Islet of Langerhans (tissue), 1 donor: ENCODE results near the gene HMG20B.
A peak's percentile ranks its signal among the peaks of the same experiment; 100 is the strongest.
"Not testable (repeated sequence)": the region's sequence is repeated elsewhere in the genome, so short reads cannot be mapped to it uniquely, and the experiment has no call there.

Experiments used
- FAIRE-seq: peaks from one replicate; lab custom pipeline; 2011; peaks lifted over from hg19 to GRCh38; lab: Jason Lieb, UNC

Gene HMG20B

DNA sequence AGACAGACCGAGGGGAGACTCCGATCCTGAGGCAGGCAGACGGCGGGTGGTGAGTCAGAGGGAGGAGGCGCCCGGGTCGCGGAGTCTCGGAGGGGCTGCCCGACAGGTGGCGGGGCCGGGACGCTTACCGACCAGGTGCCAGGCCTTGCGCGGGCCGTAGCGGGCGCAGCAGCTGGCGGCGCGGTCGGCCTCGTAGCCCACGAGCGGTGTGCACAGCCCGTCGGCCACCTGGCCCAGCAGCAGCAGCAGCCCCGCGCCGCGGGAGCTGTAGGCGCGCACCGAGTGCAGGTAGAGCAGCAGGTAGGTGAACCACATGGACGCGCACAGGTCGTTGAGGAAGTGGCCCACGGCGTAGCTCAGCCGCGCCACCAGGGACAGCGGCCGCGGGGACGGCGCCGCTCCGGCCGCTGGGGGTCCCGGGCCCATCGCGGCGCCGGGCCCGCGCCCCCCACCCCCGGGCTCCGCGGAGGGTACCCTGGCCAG, 15.7 kb upstream of the HMG20B start:
- no peak for FAIRE-seq

DNA sequence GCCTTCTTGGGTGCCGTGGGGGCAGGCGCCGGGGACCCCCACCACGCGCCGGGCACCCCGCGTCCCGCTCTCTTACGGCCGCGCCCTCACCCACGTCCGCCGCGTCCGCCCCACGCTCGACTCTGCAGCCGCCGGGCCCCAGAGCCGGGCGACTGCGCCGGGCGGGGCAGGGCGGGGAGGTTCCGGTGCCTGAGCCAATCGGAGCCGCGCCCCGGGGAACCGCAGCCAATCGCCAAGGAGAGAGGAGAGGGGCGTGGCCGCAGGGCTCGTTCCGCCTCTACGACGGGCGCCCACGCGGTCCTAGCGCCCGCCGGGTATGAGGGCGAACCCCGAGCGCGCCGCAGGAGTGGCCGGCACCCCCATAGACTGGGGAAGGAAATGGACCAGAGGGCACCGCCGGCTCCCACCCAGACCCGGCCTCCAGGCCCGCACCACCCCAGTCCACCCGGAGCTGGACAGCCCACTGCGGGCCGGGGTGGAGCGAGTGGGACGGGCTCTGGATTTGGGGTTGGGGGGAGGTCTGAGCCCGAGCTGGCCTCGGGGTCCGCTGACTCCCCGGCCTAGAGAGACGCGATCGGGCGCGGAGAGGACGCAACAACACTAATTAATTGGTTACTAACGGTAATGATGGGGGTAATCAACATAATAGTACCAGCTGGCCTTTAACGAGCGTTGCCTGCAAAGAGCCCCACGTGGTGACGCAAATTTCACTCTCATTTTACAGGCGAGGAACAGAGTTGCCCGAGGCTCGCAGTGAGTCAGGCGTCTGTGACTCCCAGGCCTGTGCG, 15.1 kb upstream of the HMG20B start, which contains the start of gene MFSD12:
Gene MFSD12, minus strand, starts transcription at position 126 of the 788 bp plus-strand sequence. CDS start 183 bp downstream, outside the sequence.
- no peak for FAIRE-seq

DNA sequence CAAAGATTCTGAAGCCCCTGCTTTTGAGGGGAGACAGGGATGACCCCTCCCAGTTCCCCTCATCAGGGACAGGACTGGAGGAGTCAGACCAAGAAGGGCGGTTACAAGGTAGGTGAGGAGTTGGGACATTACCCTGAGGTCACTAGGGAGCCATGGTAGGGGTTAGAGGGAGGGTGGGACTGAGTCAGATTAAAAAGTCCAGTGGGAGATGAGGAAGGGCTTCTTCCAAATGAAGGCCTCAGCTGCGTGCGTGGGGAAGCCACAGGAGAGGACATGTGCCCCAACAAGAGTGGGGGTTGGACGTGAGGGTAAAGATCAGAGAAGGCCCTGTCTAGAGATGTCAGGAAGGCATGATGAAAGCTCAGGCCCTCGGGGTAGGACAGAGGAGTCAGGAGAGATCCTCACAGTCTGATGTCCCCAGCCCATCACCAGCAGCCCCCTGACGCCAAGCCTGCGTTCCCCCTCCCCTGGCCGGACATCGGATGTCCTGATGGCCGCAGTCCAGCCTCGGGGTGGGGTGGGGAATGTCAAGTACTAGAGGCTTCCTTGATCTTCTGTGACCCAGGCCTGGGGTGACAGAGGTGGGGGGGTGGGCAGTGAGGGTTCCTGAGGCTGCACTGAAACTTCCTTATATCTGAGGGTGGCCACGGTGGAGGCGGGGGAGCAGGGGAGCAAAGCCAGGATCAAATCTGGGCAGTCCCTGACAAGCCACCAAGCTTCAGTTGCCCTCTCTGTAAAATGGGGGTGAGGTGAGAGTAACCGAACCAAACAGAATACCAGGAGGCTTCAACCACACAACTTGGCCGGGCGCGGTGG, 8.8 kb upstream of the HMG20B start:
- no peak for FAIRE-seq

DNA sequence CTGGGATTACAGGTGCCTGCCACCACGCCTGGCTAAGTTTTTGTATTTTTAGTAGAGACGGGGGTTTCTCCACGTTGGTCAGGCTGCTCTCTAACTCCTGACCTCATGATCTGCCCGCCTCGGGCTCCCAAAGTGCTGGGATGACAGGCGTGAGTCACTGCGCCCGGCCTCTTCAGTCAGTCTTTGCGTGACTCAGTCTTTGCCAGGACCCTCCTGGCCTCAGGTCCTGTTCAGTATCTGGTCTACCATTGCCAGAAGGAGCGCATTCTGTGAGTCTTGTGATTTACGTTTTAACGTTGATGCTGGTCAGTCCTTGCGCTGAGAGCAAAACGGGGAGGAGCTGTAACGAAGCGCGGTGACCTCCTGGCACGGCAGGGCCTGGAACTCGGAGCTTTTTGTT, 7.6 kb upstream of the HMG20B start:
- no peak for FAIRE-seq

DNA sequence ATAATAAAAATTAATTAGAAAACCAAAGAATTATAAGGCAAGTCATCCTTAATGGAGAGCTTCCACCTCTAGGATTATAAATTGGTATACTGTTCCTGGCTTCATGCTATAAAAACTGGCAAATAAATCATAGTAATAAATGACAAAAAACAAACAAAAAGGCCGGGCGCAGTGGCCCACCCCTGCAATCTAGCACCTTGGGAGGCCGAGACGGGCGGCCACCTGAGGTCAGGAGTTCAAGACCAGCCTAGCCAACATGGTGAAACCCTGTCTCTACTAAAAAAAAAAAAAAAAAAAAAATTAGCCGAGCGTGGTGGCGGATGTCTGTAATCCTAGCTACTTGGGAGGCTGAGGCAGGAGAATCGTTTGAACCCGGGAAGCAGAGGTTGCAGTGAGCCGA, 2.7 kb upstream of the HMG20B start:
- not testable (repeated sequence) for FAIRE-seq

DNA sequence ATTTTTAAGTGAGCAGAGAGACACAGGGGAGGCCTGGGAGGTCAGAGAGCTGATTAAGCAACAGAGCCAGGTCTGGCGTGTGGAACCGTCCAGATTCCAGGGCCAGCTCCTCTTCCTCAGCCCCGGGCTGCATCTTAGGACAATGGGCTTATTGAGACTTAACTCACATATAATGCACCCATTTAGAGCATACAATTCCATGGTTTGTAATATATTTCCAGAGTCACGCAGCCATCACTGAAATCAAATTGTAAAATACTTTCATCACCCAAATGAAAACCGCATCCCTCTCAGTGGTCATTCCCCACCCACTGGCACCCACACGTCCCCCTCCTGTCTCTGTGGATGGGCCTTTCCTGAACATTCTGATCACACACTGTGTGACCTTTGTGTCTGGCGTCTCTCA, 2.1 kb upstream of the HMG20B start:
- no peak for FAIRE-seq

DNA sequence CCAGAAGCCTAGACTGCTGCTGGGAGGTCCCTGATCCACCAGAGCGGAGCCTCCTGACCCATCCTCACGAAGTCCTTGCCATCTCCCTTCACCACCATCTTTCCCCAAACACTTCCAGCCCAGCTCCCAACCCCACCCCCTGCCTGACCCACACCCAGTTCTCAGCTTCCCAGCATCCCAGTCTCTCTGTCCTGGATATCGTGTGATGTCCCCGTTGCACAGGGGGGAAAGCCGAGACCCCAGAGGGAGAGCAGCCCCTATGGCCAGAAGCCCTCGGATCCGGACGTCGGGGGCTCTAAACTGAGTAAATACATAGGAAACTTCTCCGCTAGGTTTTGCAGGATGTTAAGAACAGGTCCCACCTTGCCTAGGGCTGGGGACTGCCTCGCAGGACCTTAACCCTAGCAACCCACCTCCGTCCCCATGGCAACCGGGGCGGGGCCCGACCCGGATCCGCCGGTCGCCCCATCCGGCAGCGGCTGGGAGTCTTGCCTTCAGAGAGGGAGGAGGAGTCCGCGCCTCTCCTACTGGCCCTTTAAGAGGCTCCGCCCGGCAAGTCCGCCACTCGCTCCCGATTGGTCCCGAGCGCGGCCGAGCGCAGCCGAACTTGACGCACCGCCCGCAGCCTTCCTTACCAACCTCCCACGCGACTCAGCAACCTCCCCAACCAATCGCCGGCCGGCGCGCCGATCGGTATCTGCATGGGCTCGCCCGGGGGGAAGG, 451 bp upstream of the HMG20B start:
- FAIRE-seq: peak; percentile 55

DNA sequence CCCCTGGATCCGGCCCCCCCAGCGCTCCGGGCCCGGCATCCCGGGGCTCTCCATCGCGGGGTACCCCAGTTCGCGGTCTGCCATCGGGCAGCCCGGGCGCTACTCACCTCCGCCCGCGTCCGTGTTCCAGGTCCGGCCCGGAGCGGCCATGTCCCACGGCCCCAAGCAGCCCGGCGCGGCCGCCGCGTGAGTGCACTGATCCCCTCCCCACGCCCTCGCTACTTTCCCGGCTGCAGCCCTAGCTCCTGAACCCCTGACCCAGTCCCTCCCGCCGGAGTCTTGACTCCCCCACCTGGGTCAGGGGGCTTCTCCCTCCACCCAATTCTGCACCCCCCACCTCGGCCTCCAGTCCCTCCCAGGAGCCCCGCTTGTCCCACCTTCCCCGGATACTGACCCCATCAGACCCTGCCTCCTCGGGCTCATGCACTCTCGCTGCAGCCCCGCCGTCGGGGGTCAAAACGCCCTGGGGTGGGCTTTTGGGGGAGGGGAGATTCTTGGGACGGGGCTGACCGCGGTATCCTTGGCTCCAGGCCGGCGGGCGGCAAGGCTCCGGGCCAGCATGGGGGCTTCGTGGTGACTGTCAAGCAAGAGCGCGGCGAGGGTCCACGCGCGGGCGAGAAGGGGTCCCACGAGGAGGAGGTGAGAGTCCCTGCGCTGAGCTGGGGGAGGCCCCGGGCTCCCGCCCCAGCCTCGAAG, 566 bp downstream of the HMG20B start:
- FAIRE-seq: no peak

DNA sequence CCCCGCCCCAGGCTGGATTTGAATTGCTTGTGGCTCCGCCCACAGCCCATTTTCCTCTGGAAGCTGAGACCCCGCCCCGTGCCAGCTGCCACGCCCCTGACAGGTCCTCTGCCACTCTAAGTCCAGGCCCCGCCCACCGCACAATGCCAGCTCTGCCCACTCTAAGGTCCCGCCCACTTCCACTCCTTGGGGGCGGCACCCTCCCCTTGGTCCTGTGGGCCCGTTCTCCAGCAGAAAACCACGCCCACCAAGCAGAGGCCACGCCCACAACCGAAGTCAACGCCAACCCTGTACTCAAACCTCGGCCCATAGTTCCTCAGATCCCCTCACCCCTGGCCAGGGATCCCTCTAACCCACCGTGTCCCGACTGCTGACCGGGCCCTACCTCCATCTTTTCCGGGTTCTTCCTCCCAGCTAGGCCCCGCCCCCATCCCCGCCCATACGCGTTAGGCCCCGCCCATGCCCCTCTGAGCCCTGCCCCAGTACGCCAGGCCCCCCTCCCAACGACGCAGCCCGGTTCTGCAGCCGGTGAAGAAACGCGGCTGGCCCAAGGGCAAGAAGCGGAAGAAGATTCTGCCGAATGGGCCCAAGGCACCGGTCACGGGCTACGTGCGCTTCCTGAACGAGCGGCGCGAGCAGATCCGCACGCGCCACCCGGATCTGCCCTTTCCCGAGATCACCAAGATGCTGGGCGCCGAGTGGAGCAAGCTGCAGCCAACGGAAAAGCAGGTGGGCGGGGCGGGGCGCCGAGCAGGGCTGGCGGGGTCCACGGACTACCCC, 1.3 kb downstream of the HMG20B start:
- FAIRE-seq: no peak

DNA sequence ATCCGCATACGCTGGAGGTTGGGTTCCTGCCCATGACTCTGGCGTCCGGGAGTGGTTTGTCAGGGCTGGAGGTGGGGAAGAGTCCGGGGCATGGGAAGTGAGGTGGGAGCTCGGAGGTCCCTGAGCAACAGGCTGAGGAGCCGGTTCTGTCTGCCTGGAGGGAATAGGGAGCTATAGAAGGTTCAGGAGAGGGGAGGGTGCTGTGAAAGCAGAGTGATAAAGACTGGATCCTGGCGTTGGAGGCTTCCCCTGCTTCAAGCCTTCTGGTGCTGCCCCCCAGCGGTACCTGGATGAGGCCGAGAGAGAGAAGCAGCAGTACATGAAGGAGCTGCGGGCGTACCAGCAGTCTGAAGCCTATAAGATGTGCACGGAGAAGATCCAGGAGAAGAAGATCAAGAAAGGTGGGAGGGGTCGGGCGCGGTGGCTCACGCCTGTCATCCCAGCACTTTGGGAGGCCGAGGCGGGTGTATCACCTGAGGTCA, 2.6 kb downstream of the HMG20B start:
- no peak for FAIRE-seq

DNA sequence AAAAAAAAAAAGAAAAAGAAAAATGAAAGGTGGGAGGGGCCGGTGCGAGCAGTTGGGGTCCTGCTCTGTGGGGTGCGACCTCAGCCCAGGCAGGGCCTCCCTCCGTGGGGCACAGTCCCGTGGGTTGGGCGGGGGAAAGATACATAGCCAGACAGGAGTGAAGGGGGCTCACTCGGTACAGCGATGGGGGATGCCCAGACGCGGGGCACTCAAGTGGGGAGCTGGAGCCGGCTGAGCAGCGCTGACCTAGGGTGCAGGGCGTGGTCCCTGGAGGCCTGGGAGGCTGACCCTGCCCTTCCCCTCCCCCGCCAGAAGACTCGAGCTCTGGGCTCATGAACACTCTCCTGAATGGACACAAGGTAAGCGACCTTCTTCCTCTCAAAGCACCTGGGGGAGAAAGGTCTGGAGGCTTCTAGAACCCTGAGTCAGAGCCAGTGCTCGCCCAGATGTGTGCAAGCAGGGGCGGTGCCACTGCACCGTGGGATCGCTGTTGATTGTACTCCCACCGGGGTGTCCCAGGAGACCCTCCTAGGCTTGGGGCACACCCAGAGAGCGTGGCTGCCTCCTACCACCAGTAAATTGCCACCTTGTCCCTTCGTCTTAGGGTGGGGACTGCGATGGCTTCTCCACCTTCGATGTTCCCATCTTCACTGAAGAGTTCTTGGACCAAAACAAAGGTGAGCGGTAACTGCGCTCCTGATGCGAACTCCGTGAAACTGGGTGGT, 3.4 kb downstream of the HMG20B start:
- FAIRE-seq: no peak

DNA sequence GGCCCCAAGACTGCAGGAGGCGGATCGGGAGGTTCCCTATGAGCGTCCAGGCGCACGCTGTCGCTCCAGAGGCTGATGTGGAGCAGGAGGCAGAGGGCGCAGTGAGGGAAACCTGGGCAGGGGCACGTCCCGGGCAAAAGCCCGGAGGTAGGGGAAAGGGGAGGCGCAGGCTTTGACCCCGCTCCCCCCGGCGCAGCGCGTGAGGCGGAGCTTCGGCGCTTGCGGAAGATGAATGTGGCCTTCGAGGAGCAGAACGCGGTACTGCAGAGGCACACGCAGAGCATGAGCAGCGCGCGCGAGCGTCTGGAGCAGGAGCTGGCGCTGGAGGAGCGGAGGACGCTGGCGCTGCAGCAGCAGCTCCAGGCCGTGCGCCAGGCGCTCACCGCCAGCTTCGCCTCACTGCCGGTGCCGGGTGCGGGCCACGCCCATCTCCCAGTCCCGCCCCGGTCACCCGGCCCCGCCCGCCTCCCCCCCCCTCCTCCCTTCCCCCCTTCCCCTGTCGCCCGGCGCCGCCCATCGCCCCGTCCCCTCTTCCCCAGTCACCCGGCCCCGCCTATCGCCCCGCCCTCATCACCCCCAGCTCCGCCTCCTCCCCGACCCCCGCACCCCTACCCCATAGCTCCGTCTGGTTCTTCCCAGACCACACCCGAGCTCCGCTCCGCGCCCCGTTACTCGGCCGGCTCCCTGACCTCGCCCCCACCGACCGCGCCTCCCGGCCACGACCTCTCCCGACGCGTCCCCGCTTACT, 4.1 kb downstream of the HMG20B start:
- FAIRE-seq: no peak

DNA sequence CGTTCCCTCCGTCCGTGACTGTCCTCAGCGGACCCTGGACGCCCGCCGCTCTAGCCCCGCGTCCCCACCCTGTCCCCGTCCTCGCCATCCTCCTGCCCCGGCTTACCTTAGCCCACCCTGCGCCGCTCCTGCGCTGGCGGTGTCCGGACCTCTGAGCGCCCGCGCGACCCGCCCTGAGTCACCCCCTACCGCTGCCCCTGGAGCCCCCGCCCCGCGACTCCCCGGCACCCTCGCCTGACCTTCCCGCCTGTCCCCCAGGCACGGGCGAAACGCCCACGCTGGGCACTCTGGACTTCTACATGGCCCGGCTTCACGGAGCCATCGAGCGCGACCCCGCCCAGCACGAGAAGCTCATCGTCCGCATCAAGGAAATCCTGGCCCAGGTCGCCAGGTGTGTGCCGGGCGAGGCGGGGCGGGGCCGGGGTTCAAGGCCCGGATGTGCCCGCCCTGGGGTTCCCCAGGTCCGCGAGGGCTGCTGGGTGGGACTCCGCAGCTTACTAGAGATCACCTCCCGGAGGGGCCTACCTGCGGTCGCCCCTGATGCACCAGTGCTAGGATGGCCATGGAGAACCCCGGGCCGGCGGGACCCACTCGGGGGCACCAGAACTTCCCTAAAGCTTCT, 5.1 kb downstream of the HMG20B start:
- FAIRE-seq: no peak

DNA sequence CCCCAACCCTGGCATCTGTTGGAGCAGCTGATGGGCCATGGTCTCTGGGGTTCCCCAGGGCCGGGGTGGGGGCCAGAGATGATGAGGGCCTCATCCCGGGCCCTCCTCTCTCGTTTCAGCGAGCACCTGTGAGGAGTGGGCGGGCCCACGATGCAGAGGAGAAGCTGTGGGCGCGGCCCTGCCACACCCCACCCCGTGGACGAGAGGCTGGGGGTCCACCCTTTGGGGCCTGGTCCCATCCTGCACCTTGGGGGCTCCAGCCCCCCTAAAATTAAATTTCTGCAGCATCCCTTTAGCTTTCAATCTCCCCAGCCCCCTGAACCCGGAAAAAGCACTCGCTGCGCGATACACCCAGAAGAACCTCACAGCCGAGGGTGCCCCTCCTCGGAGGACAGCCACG, 5.6 kb downstream of the HMG20B start:
- FAIRE-seq: no peak

DNA sequence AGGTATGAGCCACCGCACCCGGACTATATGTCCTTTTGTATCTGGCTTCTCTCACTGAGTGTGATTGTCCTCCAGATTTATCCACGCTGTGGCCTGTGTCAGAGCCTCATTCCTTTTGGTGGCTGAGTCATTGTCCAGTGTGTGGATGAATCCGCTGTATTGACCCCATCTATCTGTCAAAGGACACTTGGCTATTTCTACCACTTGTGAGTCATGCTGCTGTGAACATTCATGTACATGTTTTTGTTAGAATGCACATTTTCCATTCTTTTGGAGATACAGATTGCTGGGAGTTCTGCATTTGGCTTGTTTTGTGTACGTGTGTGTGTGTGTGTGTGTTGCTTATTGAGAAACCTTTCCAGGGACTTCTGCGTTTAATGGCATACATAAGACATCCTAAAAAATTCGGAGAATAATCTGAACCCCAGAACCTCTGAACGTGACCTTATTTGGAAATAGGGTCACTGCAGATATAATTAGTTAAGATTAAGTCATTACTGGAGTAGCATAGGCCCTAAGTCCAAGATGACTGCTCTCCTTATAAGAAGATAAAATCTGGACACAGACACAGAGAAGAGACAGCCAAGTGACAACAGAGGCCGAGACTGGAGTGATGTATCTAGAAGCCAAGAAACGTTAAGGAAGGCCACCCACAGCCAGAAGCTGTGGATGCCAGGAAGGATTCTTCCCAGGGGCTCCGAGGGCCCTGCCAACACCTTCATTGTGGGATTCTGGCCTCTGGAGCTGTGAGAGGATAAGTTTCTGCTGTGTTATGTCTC, 7.6 kb downstream of the HMG20B start:
- no peak for FAIRE-seq

DNA sequence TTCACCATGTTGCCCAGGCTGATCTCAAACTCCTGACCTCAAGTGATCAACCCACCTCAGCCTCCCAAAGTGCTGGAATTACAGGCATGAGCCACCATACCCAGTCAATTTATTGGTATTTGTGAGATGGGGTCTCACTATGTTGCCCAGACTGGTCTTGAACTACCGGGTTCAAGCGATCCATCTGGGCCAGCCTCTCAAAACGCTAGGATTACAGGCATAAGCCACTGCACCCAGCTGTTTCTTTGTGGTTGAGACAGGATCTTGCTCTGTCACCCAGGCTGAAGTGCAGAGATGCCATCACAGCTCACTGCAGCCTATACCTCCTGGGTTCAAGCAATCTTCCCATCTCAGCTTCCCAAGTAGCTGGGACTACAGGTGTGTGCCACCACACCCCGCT, 9.0 kb downstream of the HMG20B start:
- not testable (repeated sequence) for FAIRE-seq

DNA sequence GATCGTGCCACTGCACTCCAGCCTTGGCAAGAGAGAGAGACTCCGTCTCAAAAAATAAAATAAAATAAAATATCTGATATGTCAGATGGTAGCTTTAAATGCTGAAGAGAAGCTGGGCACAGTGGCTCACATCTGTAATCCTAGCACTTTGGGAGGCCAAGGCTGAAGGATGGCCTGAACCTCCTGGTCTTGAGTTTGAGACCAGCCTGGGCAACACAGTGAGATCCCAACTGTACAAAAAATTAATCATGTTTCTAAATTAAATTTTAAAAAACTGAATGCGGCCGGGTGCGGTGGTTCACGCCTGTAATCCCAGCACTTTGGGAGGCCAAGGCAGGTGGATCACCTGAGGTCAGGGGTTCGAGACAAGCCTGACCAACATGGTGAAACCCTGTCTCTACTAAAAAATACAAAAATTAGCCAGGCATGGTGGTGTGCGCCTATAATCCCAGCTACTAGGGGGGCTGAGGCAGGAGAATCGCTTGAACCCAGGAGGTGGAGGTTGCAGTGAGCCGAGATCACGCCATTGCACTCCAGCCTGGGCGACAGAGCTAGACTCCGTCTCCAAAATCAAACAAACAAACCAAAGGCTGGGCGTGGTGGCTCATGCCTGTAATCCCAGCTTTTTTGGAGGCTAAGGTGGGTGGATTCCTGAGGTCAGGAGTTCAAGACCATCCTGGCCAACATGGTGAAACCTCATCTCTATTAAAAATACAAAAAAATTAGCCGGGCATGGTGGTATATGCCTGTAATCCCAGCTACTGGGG, 11.5 kb downstream of the HMG20B start:
- FAIRE-seq: not testable (repeated sequence)
